ENCODE results near the gene LGI1.

DNA sequence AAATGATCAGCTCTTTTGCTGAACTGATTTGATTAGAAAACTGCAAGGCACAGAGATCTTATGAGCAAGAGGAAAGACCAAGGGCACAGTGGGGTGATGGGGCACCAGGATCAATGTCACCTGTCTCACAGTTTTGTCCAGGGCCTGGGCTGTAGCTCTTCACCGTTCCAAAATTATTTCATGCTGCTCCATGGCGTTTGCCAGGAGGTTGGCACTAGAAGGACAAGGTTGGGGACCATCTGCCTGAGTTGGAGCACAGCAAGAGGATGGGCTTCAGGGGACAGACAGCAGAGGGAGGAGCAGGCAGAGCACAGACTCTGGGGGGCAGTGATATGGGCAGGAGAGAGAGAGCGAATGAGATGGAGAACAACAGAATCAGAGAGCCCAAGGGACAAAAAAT lies 37.8 kb upstream of the LGI1 start:
- TF ChIP-seq, protein P1, sequence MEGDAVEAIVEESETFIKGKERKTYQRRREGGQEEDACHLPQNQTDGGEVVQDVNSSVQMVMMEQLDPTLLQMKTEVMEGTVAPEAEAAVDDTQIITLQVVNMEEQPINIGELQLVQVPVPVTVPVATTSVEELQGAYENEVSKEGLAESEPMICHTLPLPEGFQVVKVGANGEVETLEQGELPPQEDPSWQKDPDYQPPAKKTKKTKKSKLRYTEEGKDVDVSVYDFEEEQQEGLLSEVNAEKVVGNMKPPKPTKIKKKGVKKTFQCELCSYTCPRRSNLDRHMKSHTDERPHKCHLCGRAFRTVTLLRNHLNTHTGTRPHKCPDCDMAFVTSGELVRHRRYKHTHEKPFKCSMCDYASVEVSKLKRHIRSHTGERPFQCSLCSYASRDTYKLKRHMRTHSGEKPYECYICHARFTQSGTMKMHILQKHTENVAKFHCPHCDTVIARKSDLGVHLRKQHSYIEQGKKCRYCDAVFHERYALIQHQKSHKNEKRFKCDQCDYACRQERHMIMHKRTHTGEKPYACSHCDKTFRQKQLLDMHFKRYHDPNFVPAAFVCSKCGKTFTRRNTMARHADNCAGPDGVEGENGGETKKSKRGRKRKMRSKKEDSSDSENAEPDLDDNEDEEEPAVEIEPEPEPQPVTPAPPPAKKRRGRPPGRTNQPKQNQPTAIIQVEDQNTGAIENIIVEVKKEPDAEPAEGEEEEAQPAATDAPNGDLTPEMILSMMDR (conservative IDR thresholded peaks at IDR 0.05 in 1 of 2, IDR thresholded peaks at IDR 0.05 in 1 of 2; ENCODE audit: extremely low read depth in 1 of 2, insufficient read depth in 1 of 2, low read depth in 1 of 2, low read length in 2 of 2) = no peak
- TF ChIP-seq EZH2 (IDR thresholded peaks at IDR 0.05; ENCODE audit: borderline replicate concordance, low read length) = no peak
